Stimulated activated CD8-positive, alpha-beta memory T cell treated with anti-CD3 and anti-CD28 coated beads, Interleukin-2, amount 100 ng/mL, for 48 hours (primary cell): ENCODE results near the gene DPP8.
"Not testable (repeated sequence)": the region's sequence is repeated elsewhere in the genome, so short reads cannot be mapped to it uniquely, and the experiment has no call there.

Source experiments
- DNase-seq, 2 donors: peaks; one replicate each; pipeline ENCODE4 v3.0.0-alpha.2; 2020; ENCODE audit warnings: low read depth in 2 of 2

DPP8 gene

GRCh38 chr15:65404186-65404872, 113.2 kb downstream of the DPP8 start:
- DNase-seq = no peak

- DNase-seq = no peak
Observed at GRCh38 chr15:65402961-65403360, 114.5 kb downstream of the DPP8 start.

DNA sequence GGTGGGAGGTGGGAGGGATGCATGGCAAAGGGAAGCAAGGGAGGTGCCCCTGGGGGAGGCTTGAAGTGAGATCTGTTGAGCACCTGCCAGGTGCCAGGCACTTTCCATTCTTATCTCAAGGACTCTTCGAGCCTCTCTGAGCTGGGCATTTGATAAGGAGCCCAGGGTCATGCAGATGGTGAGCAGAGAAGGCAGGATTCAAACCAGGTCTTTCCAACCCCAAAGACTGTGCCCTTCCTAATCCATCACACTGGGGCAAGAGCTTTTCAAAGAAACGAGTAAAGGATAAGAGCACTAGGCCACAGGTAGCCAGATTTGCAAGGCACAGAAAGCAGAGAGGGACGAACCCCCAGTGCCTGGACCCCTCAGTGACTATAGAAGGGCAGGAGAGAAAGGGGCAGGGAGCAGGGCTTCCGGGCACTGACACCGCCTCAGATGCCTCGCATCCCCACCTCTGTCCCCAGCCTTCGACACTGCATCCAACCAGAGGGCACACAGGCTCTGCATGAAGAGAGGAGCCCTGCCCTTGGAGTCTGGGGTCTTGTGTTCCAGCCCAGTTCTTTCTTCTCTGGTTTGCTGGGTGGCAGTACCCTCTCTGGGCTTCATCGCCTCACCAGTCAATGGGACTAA, 115.8 kb downstream of the DPP8 start:
- DNase-seq = no peak

GRCh38 chr15:65400760-65401610, 116.5 kb downstream of the DPP8 start:
- DNase-seq = peak in 1 of 2 donors; percentile 24

- no peak for DNase-seq
Observed at GRCh38 chr15:65399997-65400396, 117.5 kb downstream of the DPP8 start.

GRCh38 chr15:65399001-65399706, 118.3 kb downstream of the DPP8 start:
- DNase-seq = no peak

DNA sequence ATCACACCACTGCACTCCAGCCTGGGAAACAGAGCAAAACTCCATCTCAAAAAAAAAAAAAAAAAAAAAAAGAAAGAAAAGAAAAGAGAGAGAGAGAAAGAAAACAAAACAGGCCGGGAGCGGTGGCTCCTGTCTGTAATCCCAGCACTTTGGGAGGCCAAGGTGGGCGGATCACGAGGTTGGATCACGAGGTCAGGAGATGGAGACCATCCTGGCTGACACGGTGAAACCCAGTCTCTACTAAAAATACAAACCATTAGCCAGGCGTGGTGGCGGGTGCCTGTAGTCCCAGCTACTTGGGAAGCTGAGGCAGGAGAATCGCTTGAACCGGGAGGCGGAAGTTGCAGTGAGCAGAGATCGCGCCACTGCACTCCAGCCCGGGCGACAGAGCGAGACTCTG, 119.0 kb downstream of the DPP8 start:
- not testable (repeated sequence) for DNase-seq

DNA sequence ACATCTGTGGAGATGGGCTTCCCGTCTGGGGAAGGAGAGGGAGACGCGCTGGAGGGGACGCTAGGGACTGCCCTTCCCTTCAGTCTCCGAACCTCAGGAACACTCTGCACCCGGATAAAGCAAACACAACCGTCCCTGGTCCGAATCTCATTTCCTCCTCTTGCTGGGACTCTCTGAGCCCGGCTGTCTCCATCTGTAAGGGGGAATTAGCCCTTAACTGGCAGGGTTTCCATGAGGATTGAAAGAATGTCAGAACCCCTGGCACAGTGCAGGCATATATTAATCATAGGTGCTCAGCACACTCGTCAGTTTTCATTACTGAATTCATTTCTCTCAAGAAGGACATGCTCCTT, 120.5 kb downstream of the DPP8 start:
- DNase-seq = no peak

- no peak for DNase-seq
Observed at GRCh38 chr15:65396283-65396964, 121.1 kb downstream of the DPP8 start.

DNA sequence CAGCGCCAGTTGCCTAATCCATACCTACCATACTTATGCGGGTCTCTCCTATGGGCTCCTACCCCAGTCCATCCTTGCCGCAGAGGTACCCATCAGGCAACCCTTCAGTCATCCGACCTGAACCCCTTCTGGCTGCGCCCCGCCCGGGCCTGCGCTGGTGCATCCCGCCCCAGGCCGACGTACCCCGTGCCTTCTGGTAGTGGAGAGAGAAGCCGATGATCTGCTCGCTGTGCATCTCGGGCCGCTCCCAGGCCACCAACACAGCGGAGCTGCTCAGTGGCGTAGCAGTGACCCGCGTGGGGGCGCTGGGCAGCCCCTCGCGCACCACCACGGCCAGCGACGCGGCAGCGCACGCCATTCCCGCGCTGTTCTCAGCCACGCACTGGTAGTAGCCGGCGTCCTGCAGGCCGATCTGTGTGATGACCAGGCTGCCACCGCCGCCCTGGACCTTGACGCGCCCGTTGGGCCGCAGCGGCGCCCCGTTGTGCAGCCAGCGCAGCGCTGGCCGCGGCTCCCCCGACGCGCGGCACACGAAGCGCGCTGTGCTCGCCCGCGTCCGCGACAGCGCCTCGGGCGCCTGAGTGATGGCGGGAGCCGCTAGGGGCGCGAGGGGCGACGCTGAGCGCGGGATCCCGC, 121.8 kb downstream of the DPP8 start:
- DNase-seq = no peak

GRCh38 chr15:65394936-65395335, 122.6 kb downstream of the DPP8 start:
- DNase-seq = no peak

- no peak for DNase-seq
Observed at GRCh38 chr15:65394280-65394789, 123.2 kb downstream of the DPP8 start.

DNA sequence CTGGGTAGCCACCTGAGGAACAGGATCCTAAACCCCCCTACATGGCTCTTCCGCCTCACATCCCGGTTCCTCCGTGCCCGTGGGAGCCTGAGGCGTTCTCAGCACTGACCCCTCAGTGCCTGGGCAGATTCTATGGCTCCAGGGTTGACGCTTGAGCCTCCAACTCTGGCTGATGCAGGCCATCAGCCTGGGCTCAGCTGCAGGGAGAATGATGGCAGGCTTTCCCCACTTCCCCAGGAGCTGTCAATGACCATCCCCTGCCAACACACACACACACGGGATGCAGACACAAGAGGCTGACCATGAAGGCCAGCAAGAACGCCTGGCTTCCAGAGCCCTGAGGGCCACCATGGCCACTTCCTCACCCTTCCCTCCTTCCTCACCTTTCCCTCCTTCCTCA, 123.9 kb downstream of the DPP8 start:
- no peak for DNase-seq

GRCh38 chr15:65393091-65393490, 124.4 kb downstream of the DPP8 start:
- DNase-seq = no peak
